Purkinje cell (primary cell): ENCODE results near the gene TMC5. TPM values are rescaled to one million over a fixed set of nuclear protein-coding genes. Genes with fewer than 3 reads are reported as not detected.

Experiments used
- polyA plus RNA-seq: library from polyadenylated mRNA; unstranded; fragments of >200 nt; fragmentation: Nextera tagmentation; gene quantifications from 2 replicates; pipeline ENCODE4 v1.2.1, GENCODE V29; 2014

TMC5 gene, protein sequence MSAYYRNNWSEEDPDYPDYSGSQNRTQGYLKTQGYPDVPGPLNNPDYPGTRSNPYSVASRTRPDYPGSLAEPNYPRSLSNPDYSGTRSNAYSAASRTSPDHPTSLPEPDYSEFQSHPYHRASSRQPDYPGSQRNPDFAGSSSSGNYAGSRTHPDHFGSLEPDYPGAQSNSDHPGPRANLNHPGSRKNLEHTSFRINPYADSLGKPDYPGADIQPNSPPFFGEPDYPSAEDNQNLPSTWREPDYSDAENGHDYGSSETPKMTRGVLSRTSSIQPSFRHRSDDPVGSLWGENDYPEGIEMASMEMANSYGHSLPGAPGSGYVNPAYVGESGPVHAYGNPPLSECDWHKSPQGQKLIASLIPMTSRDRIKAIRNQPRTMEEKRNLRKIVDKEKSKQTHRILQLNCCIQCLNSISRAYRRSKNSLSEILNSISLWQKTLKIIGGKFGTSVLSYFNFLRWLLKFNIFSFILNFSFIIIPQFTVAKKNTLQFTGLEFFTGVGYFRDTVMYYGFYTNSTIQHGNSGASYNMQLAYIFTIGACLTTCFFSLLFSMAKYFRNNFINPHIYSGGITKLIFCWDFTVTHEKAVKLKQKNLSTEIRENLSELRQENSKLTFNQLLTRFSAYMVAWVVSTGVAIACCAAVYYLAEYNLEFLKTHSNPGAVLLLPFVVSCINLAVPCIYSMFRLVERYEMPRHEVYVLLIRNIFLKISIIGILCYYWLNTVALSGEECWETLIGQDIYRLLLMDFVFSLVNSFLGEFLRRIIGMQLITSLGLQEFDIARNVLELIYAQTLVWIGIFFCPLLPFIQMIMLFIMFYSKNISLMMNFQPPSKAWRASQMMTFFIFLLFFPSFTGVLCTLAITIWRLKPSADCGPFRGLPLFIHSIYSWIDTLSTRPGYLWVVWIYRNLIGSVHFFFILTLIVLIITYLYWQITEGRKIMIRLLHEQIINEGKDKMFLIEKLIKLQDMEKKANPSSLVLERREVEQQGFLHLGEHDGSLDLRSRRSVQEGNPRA
- not detected in 2 replicates for polyA plus RNA-seq

GRCh38 chr16:19417640-19418039 is at the start of gene TMC5:
TSS of gene TMC5 (plus strand) at chr16:19417883. CDS start at chr16:19440039, 22,156 bp downstream.

GRCh38 chr16:19521471-19522396 is 104.1 kb downstream of the TMC5 start, which contains the start of gene GDE1:
TSS of gene GDE1 (minus strand) at chr16:19522098. CDS start at chr16:19521964, 134 bp downstream.

GRCh38 chr16:19523559-19524355 is 106.1 kb downstream of the TMC5 start, which contains the start of gene CCP110:
TSS of gene CCP110 (plus strand) at chr16:19523942. CDS start at chr16:19527882, 3,940 bp downstream.

Other genes with a start within 250 kb of the TMC5 start
- 1.0 and 8.5 TPM in 2 replicates for gene SYT17, start 249.6 kb upstream of the TMC5 start, polyA plus RNA-seq
- 4.4 TPM in 1 of 2 replicates, not detected in the other for gene CLEC19A, start 132.2 kb upstream of the TMC5 start, polyA plus RNA-seq
- gene GDE1, start 104.2 kb downstream of the TMC5 start, polyA plus RNA-seq: 142 and 151 TPM in 2 replicates
- gene CCP110, start 106.1 kb downstream of the TMC5 start, polyA plus RNA-seq: 18.2 and 23.0 TPM in 2 replicates
- 27.4 and 51.9 TPM in 2 replicates for gene VPS35L, start 137.8 kb downstream of the TMC5 start, polyA plus RNA-seq